Measurements from ENCODE around the gene SP8. TPM values are rescaled to one million over a fixed set of nuclear protein-coding genes. Genes with fewer than 3 reads are reported as not detected.

SP8 gene
- total RNA-seq, 1 experiment from 2014 or later = not detected

DNA sequence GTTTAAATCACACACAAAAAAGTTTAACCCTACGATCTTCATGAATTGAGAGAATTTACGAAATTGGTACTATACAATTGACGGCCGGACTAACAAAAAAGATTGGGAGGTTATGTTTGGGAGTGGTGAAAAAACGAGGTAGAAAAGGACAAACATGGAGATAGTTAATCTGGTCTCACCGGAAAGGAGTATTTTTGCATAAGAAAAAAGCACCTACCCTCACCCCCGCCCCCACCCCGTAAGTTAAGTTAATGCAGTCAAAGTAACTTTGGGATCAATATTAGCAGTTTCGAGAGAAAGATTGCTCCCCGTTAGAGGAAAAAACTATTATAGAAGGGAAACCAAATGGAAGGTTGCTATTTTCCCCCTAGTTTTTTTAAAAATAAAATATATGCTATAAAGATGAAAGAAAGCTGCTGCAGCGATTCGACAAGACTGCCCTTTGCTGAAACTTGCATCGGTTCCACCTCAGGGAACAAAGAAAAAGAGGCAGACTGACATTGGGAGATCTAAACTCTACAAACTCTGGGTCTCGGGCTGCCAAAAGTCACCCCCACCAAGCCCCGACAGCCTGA lies 3.5 kb downstream of the SP8 start:
- no peaks in the 10 kb centered on the region for H3K9me3 Mint-ChIP-seq (ENCODE audit: low read depth, unreplicated experiment)
- intact Hi-C loops (cut with micrococcal nuclease; ENCODE audit: unreplicated experiment) = loop anchor here (5.0 to 10.0 kb wide), 2 partner anchors 304 to 362 kb away; no protein-coding TSS in a partner anchor
- peaks cover 88% of the 10 kb centered on the region for H3K27me3 Mint-ChIP-seq (ENCODE audit: unreplicated experiment)
- no peak for DNase-seq
- TF ChIP-seq, protein P1, sequence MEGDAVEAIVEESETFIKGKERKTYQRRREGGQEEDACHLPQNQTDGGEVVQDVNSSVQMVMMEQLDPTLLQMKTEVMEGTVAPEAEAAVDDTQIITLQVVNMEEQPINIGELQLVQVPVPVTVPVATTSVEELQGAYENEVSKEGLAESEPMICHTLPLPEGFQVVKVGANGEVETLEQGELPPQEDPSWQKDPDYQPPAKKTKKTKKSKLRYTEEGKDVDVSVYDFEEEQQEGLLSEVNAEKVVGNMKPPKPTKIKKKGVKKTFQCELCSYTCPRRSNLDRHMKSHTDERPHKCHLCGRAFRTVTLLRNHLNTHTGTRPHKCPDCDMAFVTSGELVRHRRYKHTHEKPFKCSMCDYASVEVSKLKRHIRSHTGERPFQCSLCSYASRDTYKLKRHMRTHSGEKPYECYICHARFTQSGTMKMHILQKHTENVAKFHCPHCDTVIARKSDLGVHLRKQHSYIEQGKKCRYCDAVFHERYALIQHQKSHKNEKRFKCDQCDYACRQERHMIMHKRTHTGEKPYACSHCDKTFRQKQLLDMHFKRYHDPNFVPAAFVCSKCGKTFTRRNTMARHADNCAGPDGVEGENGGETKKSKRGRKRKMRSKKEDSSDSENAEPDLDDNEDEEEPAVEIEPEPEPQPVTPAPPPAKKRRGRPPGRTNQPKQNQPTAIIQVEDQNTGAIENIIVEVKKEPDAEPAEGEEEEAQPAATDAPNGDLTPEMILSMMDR (IDR thresholded peaks at IDR 0.05; ENCODE audit: unreplicated experiment) = no peak
- no TSS peak for BruUV-seq (replicated peaks)
- CTCF ChIA-PET = no interaction called here
- H3K27ac Mint-ChIP-seq (ENCODE audit: unreplicated experiment) = no peak overlapping the region
- H3K36me3 Mint-ChIP-seq (ENCODE audit: insufficient read depth, unreplicated experiment) = peaks cover 26% of the 10 kb centered on the region
- H3K4me3 Mint-ChIP-seq (ENCODE audit: low read depth, unreplicated experiment) = peak overlapping the region; percentile 59
- H3K4me1 Mint-ChIP-seq (ENCODE audit: low read depth, unreplicated experiment) = peaks cover 31% of the 10 kb centered on the region

DNA sequence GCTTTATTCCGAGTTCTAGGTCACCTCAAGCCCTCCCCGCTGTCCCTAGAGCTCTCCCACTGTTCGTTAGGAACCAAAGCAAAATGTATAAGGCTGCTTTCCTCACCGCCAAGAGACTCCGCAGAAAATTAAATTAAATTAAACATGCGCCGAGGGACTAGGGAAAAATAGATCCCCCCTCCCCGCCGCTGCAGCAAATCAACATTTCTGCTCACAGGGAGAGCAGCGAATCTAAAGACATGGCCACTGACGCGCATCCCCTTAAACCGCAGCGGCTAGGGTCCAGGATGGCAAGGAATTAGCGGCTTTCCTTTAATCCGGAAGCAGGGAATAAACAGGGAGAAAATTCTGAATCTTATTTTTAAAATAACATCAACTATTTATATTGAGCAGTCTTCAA lies 7.6 kb downstream of the SP8 start:
- Mint-ChIP-seq H3K9me3 (ENCODE audit: low read depth, unreplicated experiment) (no peaks in the 10 kb centered on the region), H3K4me1 (ENCODE audit: low read depth, unreplicated experiment) (peaks cover 19% of the 10 kb centered on the region), H3K27me3 (ENCODE audit: unreplicated experiment) (peaks cover 87% of the 10 kb centered on the region), H3K27ac (ENCODE audit: unreplicated experiment) (no peak overlapping the region), H3K4me3 (ENCODE audit: low read depth, unreplicated experiment) (no peak overlapping the region), H3K36me3 (ENCODE audit: insufficient read depth, unreplicated experiment) (peaks cover 7% of the 10 kb centered on the region)
- no peak for DNase-seq
- CTCF ChIA-PET = interaction anchor here (2.2 kb wide), 1 partner anchor 475 kb away, joined by 13 read pairs; no protein-coding TSS in a partner anchor
- TF ChIP-seq, protein P1 (IDR thresholded peaks at IDR 0.05; ENCODE audit: unreplicated experiment) = no peak
- intact Hi-C loops (cut with micrococcal nuclease; ENCODE audit: unreplicated experiment) = loop anchor here (5.0 kb wide), 2 partner anchors 53 to 1223 kb away; no protein-coding TSS in a partner anchor
- no TSS peak for BruUV-seq (replicated peaks)

DNA sequence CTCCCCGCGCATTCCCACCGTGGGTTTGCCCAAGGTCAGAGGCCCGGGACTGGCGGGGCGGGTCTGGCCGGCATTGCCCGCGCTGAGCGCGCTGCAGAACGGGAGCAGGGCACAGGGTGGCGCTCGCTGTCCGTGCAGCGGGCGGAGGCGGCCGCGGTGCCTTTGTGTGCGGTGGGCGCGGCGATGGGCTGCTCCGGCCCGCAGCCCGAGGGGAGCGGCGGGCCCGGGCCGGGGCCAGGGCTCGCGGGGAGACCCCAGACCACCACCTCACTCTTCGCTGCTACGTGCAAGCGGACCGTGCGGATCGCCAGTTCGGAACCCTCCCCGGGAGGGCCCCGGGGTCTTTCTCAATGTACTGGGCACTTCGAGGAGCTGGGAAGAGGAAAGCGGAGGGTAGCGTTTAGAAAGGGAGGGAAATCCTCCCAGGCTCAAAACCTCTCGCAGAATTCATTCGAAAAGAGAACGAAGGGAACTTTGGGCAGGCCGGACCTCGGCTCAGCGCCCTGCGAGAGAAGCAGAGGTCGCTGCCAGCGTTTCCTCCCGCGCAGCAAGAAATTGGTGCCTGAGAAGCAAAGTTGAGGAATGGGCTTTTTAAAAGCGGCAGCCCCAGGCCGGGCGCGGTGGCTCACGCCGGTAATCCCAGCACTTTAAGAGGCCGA lies 8.5 kb downstream of the SP8 start:
- CTCF ChIA-PET = interaction anchor here (1.3 to 2.2 kb wide), 2 partner anchors 473 to 476 kb away, joined by 5 to 13 read pairs; no protein-coding TSS in a partner anchor
- TF ChIP-seq, protein P1 (IDR thresholded peaks at IDR 0.05; ENCODE audit: unreplicated experiment) = peak; percentile 97
- DNase-seq = peak; percentile 79
- no peak overlapping the region for H3K27ac Mint-ChIP-seq (ENCODE audit: unreplicated experiment)
- no TSS peak for BruUV-seq (replicated peaks)
- H3K4me3 Mint-ChIP-seq (ENCODE audit: low read depth, unreplicated experiment) = peak overlapping the region; percentile 71
- peaks cover 14% of the 10 kb centered on the region for H3K4me1 Mint-ChIP-seq (ENCODE audit: low read depth, unreplicated experiment)
- intact Hi-C loops (cut with micrococcal nuclease; ENCODE audit: unreplicated experiment) = loop anchor here (5.0 kb wide), 2 partner anchors 54 to 1224 kb away; no protein-coding TSS in a partner anchor
- H3K9me3 Mint-ChIP-seq (ENCODE audit: low read depth, unreplicated experiment) = no peaks in the 10 kb centered on the region
- H3K27me3 Mint-ChIP-seq (ENCODE audit: unreplicated experiment) = peaks cover 79% of the 10 kb centered on the region
- peaks cover 3% of the 10 kb centered on the region for H3K36me3 Mint-ChIP-seq (ENCODE audit: insufficient read depth, unreplicated experiment)

DNA sequence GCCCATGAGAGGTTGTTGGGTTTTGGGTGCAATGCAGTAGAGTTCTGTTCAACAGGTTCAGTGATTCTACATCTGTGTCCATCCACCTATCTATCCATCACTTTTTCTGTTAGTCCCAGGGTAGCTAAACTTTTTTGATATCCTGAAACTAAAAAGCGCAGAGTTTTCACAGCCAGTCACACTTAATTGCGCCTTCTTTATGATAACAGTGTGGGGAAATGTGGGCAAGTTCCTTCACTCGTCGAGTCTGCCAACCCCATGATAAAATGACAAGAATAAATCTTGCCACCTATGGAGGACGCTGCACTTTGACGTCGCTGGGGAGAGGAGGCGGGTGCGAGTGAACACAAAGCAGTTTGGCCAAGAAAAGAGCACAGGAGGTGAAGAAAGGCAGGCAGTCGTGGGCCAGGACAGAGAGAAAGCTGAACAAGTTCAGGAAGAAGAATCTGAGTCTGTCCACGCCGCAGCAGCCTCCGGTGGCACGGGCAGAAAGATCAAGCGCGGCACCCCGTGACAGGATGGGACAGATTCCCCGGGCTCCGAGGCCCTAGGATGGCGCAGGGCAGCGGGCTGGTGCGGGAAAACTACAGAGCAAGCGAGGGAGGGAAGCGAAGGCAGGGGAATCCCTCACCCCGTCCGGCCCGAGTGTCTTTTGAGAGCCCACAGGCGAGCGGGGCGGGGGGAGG lies 9.2 kb downstream of the SP8 start:
- no peaks in the 10 kb centered on the region for H3K9me3 Mint-ChIP-seq (ENCODE audit: low read depth, unreplicated experiment)
- TF ChIP-seq, protein P1 (IDR thresholded peaks at IDR 0.05; ENCODE audit: unreplicated experiment) = no peak
- BruUV-seq (replicated peaks) = no TSS peak
- H3K4me3 Mint-ChIP-seq (ENCODE audit: low read depth, unreplicated experiment) = peak overlapping the region; percentile 71
- intact Hi-C loops (cut with micrococcal nuclease; ENCODE audit: unreplicated experiment) = loop anchor here (1.0 to 5.0 kb wide), 3 partner anchors 55 to 1225 kb away; no protein-coding TSS in a partner anchor
- H3K27me3 Mint-ChIP-seq (ENCODE audit: unreplicated experiment) = peaks cover 72% of the 10 kb centered on the region
- no peak for DNase-seq
- H3K27ac Mint-ChIP-seq (ENCODE audit: unreplicated experiment) = peak overlapping the region; percentile 4
- peaks cover 14% of the 10 kb centered on the region for H3K4me1 Mint-ChIP-seq (ENCODE audit: low read depth, unreplicated experiment)
- CTCF ChIA-PET = interaction anchor here (1.3 to 3.5 kb wide), 2 partner anchors 474 to 476 kb away, joined by 5 to 15 read pairs; no protein-coding TSS in a partner anchor
- H3K36me3 Mint-ChIP-seq (ENCODE audit: insufficient read depth, unreplicated experiment) = peaks cover 3% of the 10 kb centered on the region

Data from Calu3 (cell line).